HepG2 (cell line): Measurements from ENCODE around the gene MEIS1. TPM values are rescaled to one million over a fixed set of nuclear protein-coding genes. Genes with fewer than 3 reads are reported as not detected.
A peak's percentile ranks its signal among the peaks of the same experiment; 100 is the strongest.

Source experiments
- ATAC-seq: fragments of 200-7000 bp; cut with Tn5 transposase; 3 replicates; pipeline ENCODE4 v1.9.1; 2020; ENCODE audit warnings: mild to moderate bottlenecking, moderate library complexity
- BruUV-seq: library from RNA; stranded (reverse); fragments of 400-500 nt; replicated peaks from 2 replicates; lab custom pipeline; 2021; lab: Mats Ljungman, UMichigan
- CTCF ChIA-PET: fragments of 300-600 bp; formaldehyde crosslinking; extraction: SDS; loops from one replicate; lab custom pipeline; 2021; ENCODE audit warnings: low total read pairs, inconsistent platforms, low intra/inter-chr PET ratio; lab: Yijun Ruan, JAX
- POLR2A ChIA-PET: fragments of 350-600 bp; sonication (Branson Sonifier 250); formaldehyde crosslinking; loops from one replicate; lab custom pipeline; 2020; ENCODE audit warnings: antibody characterized with exemption, inconsistent platforms; lab: Yijun Ruan, JAX
- DNase-seq: peaks from one replicate; pipeline ENCODE4 v3.0.0-alpha.2; 2015; ENCODE audit warnings: low spot score
- FAIRE-seq: peaks from 3 replicates; lab custom pipeline; 2011; peaks lifted over from hg19 to GRCh38; lab: Jason Lieb, UNC
- H2AFZ ChIP-seq: one replicate; pipeline ENCODE4 v1.6.1; 2011; ENCODE audit warnings: low read length, inconsistent platforms
- H3K27ac ChIP-seq: fragments of 300-600 bp; 3 replicates; pipeline ENCODE4 v1.8.0; 2011; ENCODE audit warnings: mixed run types, mild to moderate bottlenecking, mixed read lengths, low read length, inconsistent platforms; ENCODE audit not compliant: insufficient read depth; ENCODE audit errors: extremely low read length
- H3K27me3 ChIP-seq, 2 experiments: fragments of 200-600 bp in 1 of 2; 2 replicates in 1 of 2; 3 replicates in 1 of 2; pipeline versions ENCODE4 v1.6.0 to v1.8.0; 2011; ENCODE audit warnings: low read length in 2 of 2, mild to moderate bottlenecking in 2 of 2, moderate library complexity in 2 of 2, inconsistent platforms in 1 of 2; ENCODE audit not compliant: insufficient read depth in 2 of 2, control insufficient read depth in 1 of 2
- H3K36me3 ChIP-seq, 2 experiments: fragments of 200-600 bp in 1 of 2; replicated peaks in 1 of 2; 2 replicates in 1 of 2; 3 replicates in 1 of 2; pipeline versions ENCODE4 v1.5.1 to v1.8.0; 2011; ENCODE audit warnings: low read length in 2 of 2, inconsistent platforms in 1 of 2; ENCODE audit not compliant: insufficient read depth in 2 of 2, control insufficient read depth in 1 of 2
- H3K4me1 ChIP-seq: 2 replicates; pipeline ENCODE4 v1.5.1; 2012; ENCODE audit warnings: low read length, inconsistent platforms; ENCODE audit not compliant: insufficient read depth
- H3K4me2 ChIP-seq: 2 replicates; pipeline ENCODE4 v1.6.0; 2011; ENCODE audit warnings: low read depth, low read length, inconsistent platforms
- H3K4me3 ChIP-seq, 3 experiments: fragments of 200-600 bp in 1 of 3; sonication (generic), shearing (Covaris generic) in 1 of 3; replicated peaks in 1 of 3; 2 replicates each; pipeline ENCODE4 v1.5.1; 2011 to 2016; ENCODE audit warnings: low read length in 3 of 3, inconsistent platforms in 2 of 3, low read depth in 2 of 3, mild to moderate bottlenecking in 2 of 3, control low read depth in 1 of 3, mixed read lengths in 1 of 3; ENCODE audit not compliant: insufficient read depth in 1 of 3
- H3K79me2 ChIP-seq: one replicate; pipeline ENCODE4 v1.6.1; 2011; ENCODE audit warnings: low read length, inconsistent platforms; ENCODE audit not compliant: insufficient read depth
- H3K9ac ChIP-seq: 2 replicates; pipeline ENCODE4 v1.6.0; 2011; ENCODE audit warnings: mild to moderate bottlenecking, low read depth, low read length, inconsistent platforms; ENCODE audit not compliant: insufficient read depth
- H3K9me3 ChIP-seq: 2 replicates; pipeline ENCODE4 v1.5.1; 2012; ENCODE audit warnings: mild to moderate bottlenecking, low read length
- H4K20me1 ChIP-seq: 2 replicates; pipeline ENCODE4 v1.6.0; 2011; ENCODE audit warnings: inconsistent platforms, mild to moderate bottlenecking, low read length, moderate library complexity; ENCODE audit not compliant: insufficient read depth
- EZH2 ChIP-seq: conservative IDR thresholded peaks from 2 replicates; pipeline ENCODE4 v1.6.1; 2012; ENCODE audit warnings: mild to moderate bottlenecking, low read depth, low read length, moderate library complexity
- FOXO4 ChIP-seq: sonication (generic); formaldehyde crosslinking; conservative IDR thresholded peaks from 2 replicates; pipeline ENCODE4 v1.8.1; 2023; ENCODE audit warnings: missing genetic modification reagents
- FUBP1 ChIP-seq: sonication (generic); formaldehyde crosslinking; IDR thresholded peaks from 2 replicates; pipeline ENCODE4 v1.5.1; 2020; ENCODE audit warnings: missing genetic modification reagents, mild to moderate bottlenecking, borderline replicate concordance
- NFE2L2 ChIP-seq: fragments of 150-350 bp; IDR thresholded peaks from 2 replicates; pipeline ENCODE4 v1.6.1; 2014; ENCODE audit warnings: low read length
- PHF20 ChIP-seq: sonication (generic); formaldehyde crosslinking; IDR thresholded peaks from 2 replicates; pipeline ENCODE4 v1.5.0; 2020; ENCODE audit warnings: mild to moderate bottlenecking, missing genetic modification reagents
- PRDM4 ChIP-seq: sonication (generic); formaldehyde crosslinking; IDR thresholded peaks from 2 replicates; pipeline ENCODE4 v1.9.0; 2021; ENCODE audit warnings: missing genetic modification reagents, borderline replicate concordance
- SMYD3 ChIP-seq: sonication (generic); formaldehyde crosslinking; IDR thresholded peaks from 2 replicates; pipeline ENCODE4 v1.8.1; 2023; ENCODE audit warnings: mild to moderate bottlenecking, missing genetic modification reagents
- ZNF160 ChIP-seq: sonication (generic); formaldehyde crosslinking; IDR thresholded peaks from 2 replicates; pipeline ENCODE4 v1.8.0; 2022; ENCODE audit warnings: mild to moderate bottlenecking, inconsistent platforms, missing genetic modification reagents
- ZNF280D ChIP-seq: sonication (generic); formaldehyde crosslinking; IDR thresholded peaks from 2 replicates; pipeline ENCODE4 v1.5.1; 2020; ENCODE audit warnings: mild to moderate bottlenecking, missing genetic modification reagents
- ZNF432 ChIP-seq: sonication (generic); formaldehyde crosslinking; IDR thresholded peaks from 2 replicates; pipeline ENCODE4 v1.5.0; 2020; ENCODE audit warnings: missing genetic modification reagents, mild to moderate bottlenecking, borderline replicate concordance
- WGBS: methylation state at CpG from one replicate; pipeline ENCODE4 v1.1.6; 2017; ENCODE audit warnings: low lambda C conversion rate; 5-methylcytosine and 5-hydroxymethylcytosine counted together
- in situ Hi-C: cut with HindIII; loops from 2 replicates; pipeline ENCODE4 v1.10.0; 2017; ENCODE audit warnings: low pct_unique_long_range_greater_than_20kb; ENCODE audit not compliant: extremely low pct_ligation_motif_present
- intact Hi-C: fragments of 100-400 bp; cut with micrococcal nuclease; formaldehyde crosslinking; loops from one replicate; pipeline ENCODE4 v1.10.0; 2022; ENCODE audit not compliant: unreplicated experiment
- polyA plus RNA-seq, 8 experiments: library from polyadenylated mRNA; depleted of rRNA in 3 of 8; stranded (reverse) in 7 of 8; unstranded in 1 of 8; fragments of >200 nt; fragmentation: Illumina TruSeq in 4 of 8; extraction: Trizol in 4 of 8; gene quantifications; 2 replicates each; pipeline versions ENCODE4 v1.2.1 to v1.2.3, GENCODE V29; 2011 to 2016; ENCODE audit warnings: low read depth in 4 of 8, missing spikeins in 1 of 8, mixed read lengths in 1 of 8; ENCODE audit not compliant: insufficient read depth in 1 of 8
- total RNA-seq, 5 experiments: library from RNA; depleted of rRNA; stranded (reverse); fragments of >200 nt; fragmentation: Illumina TruSeq; extraction: Trizol; gene quantifications; 2 replicates each; pipeline ENCODE4 v1.2.3, GENCODE V29; 2016; ENCODE audit warnings: low read depth in 1 of 5

MEIS1 gene
- total and polyA plus RNA-seq, 2 of the 13 experiments (the other 11 are each of a cell fraction or from before 2014, with no cell fraction given): 3.8 to 6.0 TPM

GRCh38 chr2:66408905-66409304 is 26.0 kb upstream of the MEIS1 start (continued):
- no peak for TF ChIP-seq FUBP1
- TF ChIP-seq SMYD3: no peak
- TF ChIP-seq ZNF160: no peak
- TF ChIP-seq PHF20: no peak
- no peak for TF ChIP-seq EZH2
- TF ChIP-seq FOXO4 (CRISPR knock-in tag): no peak

GRCh38 chr2:66412874-66413273 is 22.1 kb upstream of the MEIS1 start:
- TF ChIP-seq ZNF280D (CRISPR knock-in tag) (no peak), PRDM4 (no peak), NFE2L2 (peak; percentile 52; the same call in 1 of the 2 replicates), ZNF432 (CRISPR knock-in tag) (no peak)
- BruUV-seq: no TSS peak
- CTCF ChIA-PET: no interaction called here
- Histone ChIP-seq H3K27ac (no peak overlapping the region), H3K9ac (no peak overlapping the region), H3K79me2 (no peaks in the 10 kb centered on the region), H4K20me1 (no peaks in the 10 kb centered on the region), H3K4me3 (no peak overlapping the region), H3K4me1 (no peaks in the 10 kb centered on the region), H3K4me2 (no peak overlapping the region), H2AFZ (no peak overlapping the region), H3K36me3 (no peaks in the 10 kb centered on the region), H3K9me3 (no peaks in the 10 kb centered on the region), H3K27me3 (no peaks in the 10 kb centered on the region)
- FAIRE-seq (no peak), ATAC-seq (no peak), DNase-seq (no peak)
- POLR2A ChIA-PET: no interaction called here
- in situ Hi-C loops: no loop called here
- intact Hi-C loops: no loop called here
- 3% methylated on average over 1 of the region's 1 CpG for WGBS
